ENCODE measurements around the gene ANGPTL8. TPM values are rescaled to one million over a fixed set of nuclear protein-coding genes. Genes with fewer than 3 reads are reported as not detected.

Gene ANGPTL8
- total and polyA plus RNA-seq, 2 experiments from 2014 or later = not detected

DNA sequence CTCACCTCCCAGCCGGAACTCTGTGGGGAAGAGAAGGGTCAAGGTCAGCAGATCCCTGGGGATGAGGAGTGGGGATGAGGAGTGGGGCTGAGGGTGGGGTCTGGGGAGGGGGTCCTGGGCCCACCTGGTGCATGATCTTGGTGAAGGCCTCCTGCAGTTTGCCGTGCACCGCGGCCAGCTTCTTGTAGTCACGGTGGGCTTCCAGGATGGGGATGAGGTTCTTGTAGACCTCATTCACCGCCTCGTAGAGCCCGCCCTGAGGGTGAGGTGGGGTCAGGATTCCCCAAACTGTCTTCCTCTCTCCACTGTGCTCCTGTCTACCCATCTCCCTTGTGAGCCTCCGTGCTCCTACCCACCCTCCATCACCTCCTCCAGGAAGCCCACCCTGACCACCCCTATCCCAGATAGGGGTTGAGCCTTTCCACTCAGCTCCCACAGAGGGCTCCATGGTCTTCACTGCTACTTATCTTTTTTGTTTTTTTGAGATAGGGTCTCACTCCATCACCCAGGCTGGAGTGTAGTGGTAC is 35.3 kb upstream of the ANGPTL8 start:
- Histone ChIP-seq H2AFZ (no peak overlapping the region), H3K27me3 (ENCODE audit: insufficient read depth) (no peaks in the 10 kb centered on the region), H3K79me2 (replicated peaks; ENCODE audit: insufficient read depth) (no peaks in the 10 kb centered on the region), H3K4me1 (ENCODE audit: insufficient read depth) (no peaks in the 10 kb centered on the region; the same call in 1 of the 2 replicates), H3K4me3 (no peak overlapping the region), H3K9me2 (ENCODE audit: insufficient read depth) (no peaks in the 10 kb centered on the region), H3F3A (replicated peaks; ENCODE audit: low read depth) (0 out of 2 replicates have a peak, but pooled peaks cover 14% of the 10 kb centered on the region), H4K20me1 (replicated peaks; ENCODE audit: insufficient read depth) (0 out of 2 replicates have a peak, but pooled peaks cover 3% of the 10 kb centered on the region), H3K27ac (ENCODE audit: low read depth) (no peak overlapping the region), H3K4me2 (no peak overlapping the region), H3K36me3 (ENCODE audit: insufficient read depth) (0 out of 2 replicates have a peak, but pooled peaks cover 3% of the 10 kb centered on the region)
- TF ChIP-seq, protein P1, sequence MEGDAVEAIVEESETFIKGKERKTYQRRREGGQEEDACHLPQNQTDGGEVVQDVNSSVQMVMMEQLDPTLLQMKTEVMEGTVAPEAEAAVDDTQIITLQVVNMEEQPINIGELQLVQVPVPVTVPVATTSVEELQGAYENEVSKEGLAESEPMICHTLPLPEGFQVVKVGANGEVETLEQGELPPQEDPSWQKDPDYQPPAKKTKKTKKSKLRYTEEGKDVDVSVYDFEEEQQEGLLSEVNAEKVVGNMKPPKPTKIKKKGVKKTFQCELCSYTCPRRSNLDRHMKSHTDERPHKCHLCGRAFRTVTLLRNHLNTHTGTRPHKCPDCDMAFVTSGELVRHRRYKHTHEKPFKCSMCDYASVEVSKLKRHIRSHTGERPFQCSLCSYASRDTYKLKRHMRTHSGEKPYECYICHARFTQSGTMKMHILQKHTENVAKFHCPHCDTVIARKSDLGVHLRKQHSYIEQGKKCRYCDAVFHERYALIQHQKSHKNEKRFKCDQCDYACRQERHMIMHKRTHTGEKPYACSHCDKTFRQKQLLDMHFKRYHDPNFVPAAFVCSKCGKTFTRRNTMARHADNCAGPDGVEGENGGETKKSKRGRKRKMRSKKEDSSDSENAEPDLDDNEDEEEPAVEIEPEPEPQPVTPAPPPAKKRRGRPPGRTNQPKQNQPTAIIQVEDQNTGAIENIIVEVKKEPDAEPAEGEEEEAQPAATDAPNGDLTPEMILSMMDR (conservative IDR thresholded peaks at IDR 0.05; ENCODE audit: low read depth in 2 of 2) = no peak
- TF ChIP-seq EZH2phosphoT487 (IDR thresholded peaks at IDR 0.05; ENCODE audit: unreplicated experiment) (no peak), ZNF331 (CRISPR knock-in tag; IDR thresholded peaks at IDR 0.05; ENCODE audit: low read depth) (no peak), POLR2AphosphoS5 (IDR thresholded peaks at IDR 0.05; ENCODE audit: low read depth) (no peak), NANOG (IDR thresholded peaks at IDR 0.05; ENCODE audit: borderline replicate concordance) (no peak), ZNF114 (CRISPR knock-in tag; IDR thresholded peaks at IDR 0.05) (no peak), JUNB (IDR thresholded peaks at IDR 0.05; ENCODE audit: unreplicated experiment) (no peak), EZH2 (IDR thresholded peaks at IDR 0.05; ENCODE audit: low read depth, unreplicated experiment) (no peak), STAT1 (IDR thresholded peaks at IDR 0.05; ENCODE audit: unreplicated experiment) (no peak), CREB1 (CRISPR knock-in tag; IDR thresholded peaks at IDR 0.05; ENCODE audit: low read depth) (no peak)
- TF ChIP-seq, protein P2, sequence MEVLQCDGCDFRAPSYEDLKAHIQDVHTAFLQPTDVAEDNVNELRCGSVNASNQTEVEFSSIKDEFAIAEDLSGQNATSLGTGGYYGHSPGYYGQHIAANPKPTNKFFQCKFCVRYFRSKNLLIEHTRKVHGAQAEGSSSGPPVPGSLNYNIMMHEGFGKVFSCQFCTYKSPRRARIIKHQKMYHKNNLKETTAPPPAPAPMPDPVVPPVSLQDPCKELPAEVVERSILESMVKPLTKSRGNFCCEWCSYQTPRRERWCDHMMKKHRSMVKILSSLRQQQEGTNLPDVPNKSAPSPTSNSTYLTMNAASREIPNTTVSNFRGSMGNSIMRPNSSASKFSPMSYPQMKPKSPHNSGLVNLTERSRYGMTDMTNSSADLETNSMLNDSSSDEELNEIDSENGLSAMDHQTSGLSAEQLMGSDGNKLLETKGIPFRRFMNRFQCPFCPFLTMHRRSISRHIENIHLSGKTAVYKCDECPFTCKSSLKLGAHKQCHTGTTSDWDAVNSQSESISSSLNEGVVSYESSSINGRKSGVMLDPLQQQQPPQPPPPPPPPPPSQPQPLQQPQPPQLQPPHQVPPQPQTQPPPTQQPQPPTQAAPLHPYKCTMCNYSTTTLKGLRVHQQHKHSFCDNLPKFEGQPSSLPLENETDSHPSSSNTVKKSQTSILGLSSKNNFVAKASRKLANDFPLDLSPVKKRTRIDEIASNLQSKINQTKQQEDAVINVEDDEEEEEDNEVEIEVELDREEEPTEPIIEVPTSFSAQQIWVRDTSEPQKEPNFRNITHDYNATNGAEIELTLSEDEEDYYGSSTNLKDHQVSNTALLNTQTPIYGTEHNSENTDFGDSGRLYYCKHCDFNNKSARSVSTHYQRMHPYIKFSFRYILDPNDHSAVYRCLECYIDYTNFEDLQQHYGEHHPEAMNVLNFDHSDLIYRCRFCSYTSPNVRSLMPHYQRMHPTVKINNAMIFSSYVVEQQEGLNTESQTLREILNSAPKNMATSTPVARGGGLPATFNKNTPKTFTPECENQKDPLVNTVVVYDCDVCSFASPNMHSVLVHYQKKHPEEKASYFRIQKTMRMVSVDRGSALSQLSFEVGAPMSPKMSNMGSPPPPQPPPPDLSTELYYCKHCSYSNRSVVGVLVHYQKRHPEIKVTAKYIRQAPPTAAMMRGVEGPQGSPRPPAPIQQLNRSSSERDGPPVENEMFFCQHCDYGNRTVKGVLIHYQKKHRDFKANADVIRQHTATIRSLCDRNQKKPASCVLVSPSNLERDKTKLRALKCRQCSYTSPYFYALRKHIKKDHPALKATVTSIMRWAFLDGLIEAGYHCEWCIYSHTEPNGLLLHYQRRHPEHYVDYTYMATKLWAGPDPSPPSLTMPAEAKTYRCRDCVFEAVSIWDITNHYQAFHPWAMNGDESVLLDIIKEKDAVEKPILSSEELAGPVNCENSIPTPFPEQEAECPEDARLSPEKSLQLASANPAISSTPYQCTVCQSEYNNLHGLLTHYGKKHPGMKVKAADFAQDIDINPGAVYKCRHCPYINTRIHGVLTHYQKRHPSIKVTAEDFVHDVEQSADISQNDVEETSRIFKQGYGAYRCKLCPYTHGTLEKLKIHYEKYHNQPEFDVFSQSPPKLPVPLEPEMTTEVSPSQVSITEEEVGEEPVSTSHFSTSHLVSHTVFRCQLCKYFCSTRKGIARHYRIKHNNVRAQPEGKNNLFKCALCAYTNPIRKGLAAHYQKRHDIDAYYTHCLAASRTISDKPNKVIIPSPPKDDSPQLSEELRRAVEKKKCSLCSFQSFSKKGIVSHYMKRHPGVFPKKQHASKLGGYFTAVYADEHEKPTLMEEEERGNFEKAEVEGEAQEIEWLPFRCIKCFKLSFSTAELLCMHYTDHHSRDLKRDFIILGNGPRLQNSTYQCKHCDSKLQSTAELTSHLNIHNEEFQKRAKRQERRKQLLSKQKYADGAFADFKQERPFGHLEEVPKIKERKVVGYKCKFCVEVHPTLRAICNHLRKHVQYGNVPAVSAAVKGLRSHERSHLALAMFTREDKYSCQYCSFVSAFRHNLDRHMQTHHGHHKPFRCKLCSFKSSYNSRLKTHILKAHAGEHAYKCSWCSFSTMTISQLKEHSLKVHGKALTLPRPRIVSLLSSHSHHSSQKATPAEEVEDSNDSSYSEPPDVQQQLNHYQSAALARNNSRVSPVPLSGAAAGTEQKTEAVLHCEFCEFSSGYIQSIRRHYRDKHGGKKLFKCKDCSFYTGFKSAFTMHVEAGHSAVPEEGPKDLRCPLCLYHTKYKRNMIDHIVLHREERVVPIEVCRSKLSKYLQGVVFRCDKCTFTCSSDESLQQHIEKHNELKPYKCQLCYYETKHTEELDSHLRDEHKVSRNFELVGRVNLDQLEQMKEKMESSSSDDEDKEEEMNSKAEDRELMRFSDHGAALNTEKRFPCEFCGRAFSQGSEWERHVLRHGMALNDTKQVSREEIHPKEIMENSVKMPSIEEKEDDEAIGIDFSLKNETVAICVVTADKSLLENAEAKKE (CRISPR knock-in tag; IDR thresholded peaks at IDR 0.05) = no peak
- TF ChIP-seq, protein P3, sequence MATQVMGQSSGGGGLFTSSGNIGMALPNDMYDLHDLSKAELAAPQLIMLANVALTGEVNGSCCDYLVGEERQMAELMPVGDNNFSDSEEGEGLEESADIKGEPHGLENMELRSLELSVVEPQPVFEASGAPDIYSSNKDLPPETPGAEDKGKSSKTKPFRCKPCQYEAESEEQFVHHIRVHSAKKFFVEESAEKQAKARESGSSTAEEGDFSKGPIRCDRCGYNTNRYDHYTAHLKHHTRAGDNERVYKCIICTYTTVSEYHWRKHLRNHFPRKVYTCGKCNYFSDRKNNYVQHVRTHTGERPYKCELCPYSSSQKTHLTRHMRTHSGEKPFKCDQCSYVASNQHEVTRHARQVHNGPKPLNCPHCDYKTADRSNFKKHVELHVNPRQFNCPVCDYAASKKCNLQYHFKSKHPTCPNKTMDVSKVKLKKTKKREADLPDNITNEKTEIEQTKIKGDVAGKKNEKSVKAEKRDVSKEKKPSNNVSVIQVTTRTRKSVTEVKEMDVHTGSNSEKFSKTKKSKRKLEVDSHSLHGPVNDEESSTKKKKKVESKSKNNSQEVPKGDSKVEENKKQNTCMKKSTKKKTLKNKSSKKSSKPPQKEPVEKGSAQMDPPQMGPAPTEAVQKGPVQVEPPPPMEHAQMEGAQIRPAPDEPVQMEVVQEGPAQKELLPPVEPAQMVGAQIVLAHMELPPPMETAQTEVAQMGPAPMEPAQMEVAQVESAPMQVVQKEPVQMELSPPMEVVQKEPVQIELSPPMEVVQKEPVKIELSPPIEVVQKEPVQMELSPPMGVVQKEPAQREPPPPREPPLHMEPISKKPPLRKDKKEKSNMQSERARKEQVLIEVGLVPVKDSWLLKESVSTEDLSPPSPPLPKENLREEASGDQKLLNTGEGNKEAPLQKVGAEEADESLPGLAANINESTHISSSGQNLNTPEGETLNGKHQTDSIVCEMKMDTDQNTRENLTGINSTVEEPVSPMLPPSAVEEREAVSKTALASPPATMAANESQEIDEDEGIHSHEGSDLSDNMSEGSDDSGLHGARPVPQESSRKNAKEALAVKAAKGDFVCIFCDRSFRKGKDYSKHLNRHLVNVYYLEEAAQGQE (IDR thresholded peaks at IDR 0.05; ENCODE audit: unreplicated experiment) = no peak
- TF ChIP-seq, protein P4, sequence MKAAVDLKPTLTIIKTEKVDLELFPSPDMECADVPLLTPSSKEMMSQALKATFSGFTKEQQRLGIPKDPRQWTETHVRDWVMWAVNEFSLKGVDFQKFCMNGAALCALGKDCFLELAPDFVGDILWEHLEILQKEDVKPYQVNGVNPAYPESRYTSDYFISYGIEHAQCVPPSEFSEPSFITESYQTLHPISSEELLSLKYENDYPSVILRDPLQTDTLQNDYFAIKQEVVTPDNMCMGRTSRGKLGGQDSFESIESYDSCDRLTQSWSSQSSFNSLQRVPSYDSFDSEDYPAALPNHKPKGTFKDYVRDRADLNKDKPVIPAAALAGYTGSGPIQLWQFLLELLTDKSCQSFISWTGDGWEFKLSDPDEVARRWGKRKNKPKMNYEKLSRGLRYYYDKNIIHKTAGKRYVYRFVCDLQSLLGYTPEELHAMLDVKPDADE (IDR thresholded peaks at IDR 0.05) = no peak
- ATAC-seq (no peak), DNase-seq (ENCODE audit: low spot score) (no peak)
- Mint-ChIP-seq H3K9me3 (no peaks in the 10 kb centered on the region), H3K27me3 (ENCODE audit: insufficient read depth, low read depth, poor library complexity) (peaks cover 5% of the 10 kb centered on the region), H3K4me1 (peaks cover 3% of the 10 kb centered on the region; the same call in 2 of the 3 replicates), H3K27ac (no peak overlapping the region), H3K36me3 (ENCODE audit: low read depth) (peaks cover 10% of the 10 kb centered on the region), H3K4me3 (no peak overlapping the region)
